Measurements from ENCODE around the gene RMDN2. TPM values are rescaled to one million over a fixed set of nuclear protein-coding genes. Genes with fewer than 3 reads are reported as not detected.

RMDN2 gene
- total RNA-seq, 1 donor from 2014 or later, result 23.2 TPM

- no peak for DNase-seq (ENCODE audit: low read depth)
Measured at GRCh38 chr2:37897511-37897910, 27.6 kb upstream of the RMDN2 start.

GRCh38 chr2:37898448-37898847 is 26.6 kb upstream of the RMDN2 start:
- no peak for DNase-seq (ENCODE audit: low read depth)

GRCh38 chr2:37902991-37903390 is 22.1 kb upstream of the RMDN2 start:
- DNase-seq (ENCODE audit: low read depth), result no peak

GRCh38 chr2:37904425-37904824 is 20.7 kb upstream of the RMDN2 start:
- DNase-seq (ENCODE audit: low read depth), result no peak

- DNase-seq (ENCODE audit: low read depth), result no peak
Measured at GRCh38 chr2:37904993-37905392, 20.1 kb upstream of the RMDN2 start.

- DNase-seq (ENCODE audit: low read depth), result no peak
Measured at GRCh38 chr2:37906131-37906530, 19.0 kb upstream of the RMDN2 start.

GRCh38 chr2:37907501-37908225 is 17.4 kb upstream of the RMDN2 start:
- DNase-seq (ENCODE audit: low read depth), result no peak

- DNase-seq (ENCODE audit: low read depth), result no peak
Measured at GRCh38 chr2:37911296-37911873, 13.7 kb upstream of the RMDN2 start.

GRCh38 chr2:37912056-37912455 is 13.0 kb upstream of the RMDN2 start:
- no peak for DNase-seq (ENCODE audit: low read depth)

GRCh38 chr2:37912616-37913015 is 12.5 kb upstream of the RMDN2 start:
- DNase-seq (ENCODE audit: low read depth), result no peak

- DNase-seq (ENCODE audit: low read depth), result no peak
Measured at GRCh38 chr2:37914340-37914739, 10.7 kb upstream of the RMDN2 start.

GRCh38 chr2:37915773-37916172 is 9.3 kb upstream of the RMDN2 start:
- DNase-seq (ENCODE audit: low read depth), result no peak

GRCh38 chr2:37916512-37917082 is 8.5 kb upstream of the RMDN2 start:
- peak; percentile 24 for DNase-seq (ENCODE audit: low read depth)

- no peak for DNase-seq (ENCODE audit: low read depth)
Measured at GRCh38 chr2:37917281-37918228, 7.5 kb upstream of the RMDN2 start.

- DNase-seq (ENCODE audit: low read depth), result no peak
Measured at GRCh38 chr2:37918742-37919186, 6.3 kb upstream of the RMDN2 start.

GRCh38 chr2:37919631-37920032 is 5.5 kb upstream of the RMDN2 start:
- no peak for DNase-seq (ENCODE audit: low read depth)

- DNase-seq (ENCODE audit: low read depth), result no peak
Measured at GRCh38 chr2:37920570-37920969, 4.5 kb upstream of the RMDN2 start.

- DNase-seq (ENCODE audit: low read depth), result no peak
Measured at GRCh38 chr2:37921781-37922180, 3.3 kb upstream of the RMDN2 start.

GRCh38 chr2:37923308-37924055 is 1.6 kb upstream of the RMDN2 start:
- DNase-seq (ENCODE audit: low read depth), result no peak

- no peak for DNase-seq (ENCODE audit: low read depth)
Measured at GRCh38 chr2:37926635-37927034, 1.5 kb downstream of the RMDN2 start.

- no peak for DNase-seq (ENCODE audit: low read depth)
Measured at GRCh38 chr2:37928377-37928776, 3.3 kb downstream of the RMDN2 start.
